Small intestine (tissue), 7 donors: ENCODE measurements around the gene GPD1L. TPM values are rescaled to one million over a fixed set of nuclear protein-coding genes. Genes with fewer than 3 reads are reported as not detected.

Experiments
- DNase-seq, 2 donors: peaks; one replicate each; pipeline versions ENCODE4 v3.0.0 to v3.0.0-alpha.2; 2013
- FAIRE-seq: peaks from 2 replicates; lab custom pipeline; 2012; peaks lifted over from hg19 to GRCh38; lab: Jason Lieb, UNC
- H3K27ac ChIP-seq, 3 donors: one replicate each; pipeline ENCODE4 v1.5.1; 2013; ENCODE audit warnings: low read length in 2 of 3, mild to moderate bottlenecking in 2 of 3, control low read depth in 1 of 3, inconsistent platforms in 1 of 3, low read depth in 1 of 3, moderate library complexity in 1 of 3
- H3K27me3 ChIP-seq, 3 donors: one replicate each; pipeline ENCODE4 v1.6.1; 2013; ENCODE audit warnings: low read length in 3 of 3, inconsistent platforms in 1 of 3; ENCODE audit not compliant: control insufficient read depth in 3 of 3, insufficient read depth in 3 of 3
- H3K36me3 ChIP-seq, 3 donors: one replicate each; pipeline ENCODE4 v1.6.1; 2013; ENCODE audit warnings: low read length in 3 of 3, inconsistent platforms in 1 of 3, low read depth in 1 of 3, mild to moderate bottlenecking in 1 of 3, moderate library complexity in 1 of 3; ENCODE audit not compliant: control insufficient read depth in 3 of 3, insufficient read depth in 2 of 3
- H3K4me1 ChIP-seq, 3 donors: one replicate each; pipeline ENCODE4 v1.6.1; 2013; ENCODE audit warnings: low read length in 2 of 3, inconsistent platforms in 1 of 3, low read depth in 1 of 3, mild to moderate bottlenecking in 1 of 3, moderate library complexity in 1 of 3; ENCODE audit not compliant: control insufficient read depth in 3 of 3, insufficient read depth in 2 of 3
- H3K4me3 ChIP-seq, 3 donors: one replicate each; pipeline ENCODE4 v1.5.1; 2013; ENCODE audit warnings: low read length in 3 of 3, control low read depth in 1 of 3, inconsistent platforms in 1 of 3, low read depth in 1 of 3, mild to moderate bottlenecking in 1 of 3, moderate library complexity in 1 of 3
- H3K9me3 ChIP-seq, 2 donors: one replicate each; pipeline ENCODE4 v1.6.1; 2013; ENCODE audit warnings: low read depth in 1 of 2, low read length in 1 of 2; ENCODE audit not compliant: control insufficient read depth in 2 of 2, insufficient read depth in 1 of 2
- WGBS, 3 donors: extraction: QIAGEN DNeasy Blood & Tissue Kit; methylation state at CpG; one replicate each; pipeline ENCODE4 v1.1.7; 2013; 5-methylcytosine and 5-hydroxymethylcytosine counted together
- polyA plus RNA-seq, 4 donors: library from polyadenylated mRNA; stranded (reverse) in 3 of 4; unstranded in 1 of 4; fragments of 200-250 nt in 3 of 4; fragments of 120-200 nt in 1 of 4; gene quantifications; one replicate each; pipeline versions ENCODE4 v1.2.1 to v1.2.3, GENCODE V29; 2013
- donor health status: healthy with polysubstance abuse.
- donor health status: control.
- donor health status: control.
- donor health status: Bipolar disorder and iron deficiency.
- donor health status: healthy.

GPD1L gene
- polyA plus RNA-seq, 4 donors = 15.0 to 58.1 (median 27.3) TPM

DNA sequence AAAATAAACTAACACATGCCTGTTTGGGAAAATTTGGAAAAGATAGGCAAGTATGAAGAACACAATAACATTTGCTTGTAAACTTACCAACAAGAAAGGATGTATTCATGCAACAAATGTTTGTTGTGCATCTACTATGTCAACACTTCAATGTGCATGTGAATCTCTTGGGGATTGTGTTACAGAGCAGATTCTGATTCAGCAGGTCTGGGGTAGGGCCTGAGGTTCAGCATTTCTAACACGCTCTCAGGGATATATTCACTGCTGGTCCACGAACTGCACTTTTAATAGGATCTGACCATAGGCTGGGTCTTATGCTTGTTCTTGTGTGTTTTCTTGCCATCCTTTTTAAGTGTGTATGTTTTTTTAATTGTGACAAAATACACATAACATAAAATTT is 11.8 kb downstream of the GPD1L start:
- H3K27me3 ChIP-seq = no peaks in the 10 kb centered on the region
- H3K9me3 ChIP-seq = no peaks in the 10 kb centered on the region
- H3K4me1 ChIP-seq = peaks cover 2 to 7% (median 5%) of the 10 kb centered on the region in 3 donors
- H3K27ac ChIP-seq = no peak overlapping the region
- no peak for DNase-seq
- no peak overlapping the region for H3K4me3 ChIP-seq
- no peaks in the 10 kb centered on the region for H3K36me3 ChIP-seq
- 96 to 97% (median 96%) methylated on average over 2 of the region's 2 CpGs for WGBS, 3 donors
- no peak for FAIRE-seq

DNA sequence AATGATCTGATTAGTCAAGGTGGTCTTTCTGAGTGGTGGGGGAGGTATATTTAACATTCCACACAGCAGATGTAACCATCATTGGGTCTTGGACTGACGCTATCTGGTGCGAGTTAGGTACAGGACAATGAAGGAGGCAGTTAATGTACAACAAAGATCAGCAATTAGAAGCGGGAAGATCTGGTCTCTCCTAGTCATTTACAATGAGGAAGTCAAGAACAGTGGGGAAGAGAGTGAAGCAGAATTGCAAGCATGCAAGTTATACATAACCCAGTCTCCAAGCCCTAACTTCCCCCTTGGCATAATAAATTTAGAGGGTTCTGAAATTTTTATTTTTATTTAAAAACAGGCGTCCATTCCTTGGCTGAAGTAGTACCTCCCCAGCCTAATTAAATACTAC is 14.1 kb downstream of the GPD1L start:
- FAIRE-seq (no peak), DNase-seq (peak; percentile 62 to 70)
- no peak overlapping the region for H3K27ac ChIP-seq
- H3K27me3 ChIP-seq = no peaks in the 10 kb centered on the region
- H3K4me3 ChIP-seq = no peak overlapping the region
- WGBS, 3 donors = 23 to 56% (median 38%) methylated on average over 4 of the region's 4 CpGs
- H3K4me1 ChIP-seq = peaks cover 2 to 7% (median 5%) of the 10 kb centered on the region in 3 donors
- H3K9me3 ChIP-seq = no peaks in the 10 kb centered on the region
- no peaks in the 10 kb centered on the region for H3K36me3 ChIP-seq

DNA sequence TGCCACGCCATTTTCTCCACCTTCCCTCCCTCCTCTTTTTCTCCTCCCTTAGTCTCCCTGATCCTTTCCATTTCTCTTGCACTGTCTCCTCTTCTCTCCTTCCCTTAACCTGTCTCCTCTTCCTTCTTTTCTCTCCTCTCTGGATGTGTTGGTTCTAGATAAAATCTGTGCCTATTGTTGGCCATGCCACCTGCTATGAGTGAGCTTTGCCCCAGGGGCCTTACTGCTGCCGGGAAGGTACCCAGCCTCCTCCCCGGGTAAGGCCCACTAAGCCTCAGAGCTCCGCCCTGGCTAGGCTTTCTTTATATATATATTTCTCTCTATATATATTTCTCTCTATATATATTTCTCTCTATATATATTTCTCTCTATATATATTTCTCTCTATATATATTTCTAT is 14.7 kb downstream of the GPD1L start:
- Histone ChIP-seq H3K9me3 (no peaks in the 10 kb centered on the region), H3K4me1 (peaks cover 2 to 7% (median 5%) of the 10 kb centered on the region in 3 donors), H3K27ac (peak overlapping the region in 1 of 3 donors; percentile 68), H3K27me3 (no peaks in the 10 kb centered on the region), H3K36me3 (no peaks in the 10 kb centered on the region), H3K4me3 (no peak overlapping the region)
- 39 to 69% (median 44%) methylated on average over 4 of the region's 4 CpGs for WGBS, 3 donors
- FAIRE-seq (no peak), DNase-seq (peak in 1 of 2 donors; percentile 29)

DNA sequence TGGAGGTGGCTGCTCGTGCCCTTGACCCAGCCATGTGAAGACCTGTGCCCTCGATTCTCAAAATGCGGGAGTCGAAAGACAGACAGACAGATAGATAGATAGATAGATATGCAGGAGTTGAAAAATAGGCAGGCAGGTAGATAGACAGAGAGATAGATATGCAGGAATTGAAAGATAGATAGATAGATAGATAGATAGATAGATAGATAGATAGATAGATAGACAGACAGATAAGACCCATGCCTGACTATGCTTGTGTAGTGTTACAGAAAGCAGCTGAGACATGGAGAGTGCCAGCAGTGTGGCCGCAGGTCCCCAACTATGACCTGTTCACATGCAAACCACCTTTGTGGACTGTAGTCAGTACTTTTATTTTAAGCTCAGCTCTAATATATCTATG is 17.2 kb downstream of the GPD1L start:
- no peak for DNase-seq
- no peak overlapping the region for H3K4me3 ChIP-seq
- no peak overlapping the region for H3K27ac ChIP-seq
- no peak for FAIRE-seq
- H3K4me1 ChIP-seq = peaks cover 2 to 7% (median 5%) of the 10 kb centered on the region in 3 donors
- 96 to 98% (median 97%) methylated on average over 5 of the region's 5 CpGs for WGBS, 3 donors
- H3K36me3 ChIP-seq = no peaks in the 10 kb centered on the region
- no peaks in the 10 kb centered on the region for H3K9me3 ChIP-seq
- H3K27me3 ChIP-seq = no peaks in the 10 kb centered on the region

DNA sequence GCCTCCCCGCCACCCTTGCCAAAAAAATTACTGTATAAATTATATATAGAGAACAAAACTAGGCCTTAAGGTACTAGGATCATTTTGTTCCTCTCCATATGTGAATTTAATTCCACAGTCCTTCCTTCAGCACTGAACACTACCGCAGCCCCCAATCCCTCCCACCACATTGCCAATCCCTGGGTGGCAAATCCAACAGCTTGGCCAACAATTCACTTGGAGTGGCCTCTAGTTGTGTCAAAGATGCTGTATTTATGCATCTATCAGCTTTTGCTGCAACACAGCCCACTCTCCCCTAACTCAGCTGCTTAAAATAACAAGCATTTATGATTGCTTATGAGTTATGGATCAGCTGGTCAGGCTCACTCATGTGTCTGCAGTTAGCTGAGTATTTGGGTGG is 18.6 kb downstream of the GPD1L start:
- no peak for DNase-seq
- no peak for FAIRE-seq
- WGBS, 3 donors = 95 to 100% (median 97%) methylated on average over 2 of the region's 2 CpGs
- Histone ChIP-seq H3K4me3 (no peak overlapping the region), H3K27ac (no peak overlapping the region), H3K27me3 (no peaks in the 10 kb centered on the region), H3K4me1 (peaks cover 2 to 7% (median 5%) of the 10 kb centered on the region in 3 donors), H3K9me3 (no peaks in the 10 kb centered on the region), H3K36me3 (no peaks in the 10 kb centered on the region)

DNA sequence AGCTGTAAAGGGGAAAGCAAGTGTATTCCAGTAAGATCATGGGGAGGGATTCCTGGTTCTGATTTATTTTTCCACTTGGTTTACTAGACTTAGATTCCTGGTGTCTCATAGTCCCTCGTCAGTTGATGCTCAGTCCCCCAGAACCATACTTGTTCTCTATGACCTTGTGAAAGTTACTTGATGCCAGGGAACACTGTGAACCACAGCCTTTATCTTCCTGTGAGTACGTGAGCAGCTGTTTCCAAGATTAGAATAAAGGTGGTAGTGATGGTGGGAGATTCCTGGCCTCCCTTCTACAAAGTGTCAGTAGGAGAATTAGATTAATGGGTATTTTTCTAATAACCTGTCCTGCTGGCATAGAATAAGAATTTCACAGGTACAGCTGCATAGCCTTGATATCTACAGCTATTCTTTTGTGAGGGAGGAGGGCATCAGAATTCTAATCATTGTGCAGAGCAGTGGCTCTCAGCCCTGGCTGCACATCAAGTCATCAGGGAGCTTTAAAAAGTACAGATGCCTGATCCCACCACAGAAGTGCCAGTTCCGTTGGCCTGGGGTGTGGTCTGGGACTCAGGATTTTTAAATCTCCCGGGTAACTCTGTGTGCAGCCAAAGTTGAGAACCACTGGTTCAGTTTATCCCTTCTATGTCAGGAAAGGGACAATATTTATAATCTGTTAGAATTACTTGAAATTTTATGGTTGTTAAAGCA is 20.0 kb downstream of the GPD1L start:
- no peaks in the 10 kb centered on the region for H3K9me3 ChIP-seq
- FAIRE-seq = no peak
- DNase-seq = no peak
- peaks cover 0 to 4% (median 3%) of the 10 kb centered on the region in 3 donors for H3K36me3 ChIP-seq
- H3K27ac ChIP-seq = no peak overlapping the region
- H3K27me3 ChIP-seq = no peaks in the 10 kb centered on the region
- H3K4me1 ChIP-seq = no peaks in the 10 kb centered on the region
- H3K4me3 ChIP-seq = no peak overlapping the region
- 77 to 82% (median 80%) methylated on average over 4 of the region's 4 CpGs for WGBS, 3 donors

DNA sequence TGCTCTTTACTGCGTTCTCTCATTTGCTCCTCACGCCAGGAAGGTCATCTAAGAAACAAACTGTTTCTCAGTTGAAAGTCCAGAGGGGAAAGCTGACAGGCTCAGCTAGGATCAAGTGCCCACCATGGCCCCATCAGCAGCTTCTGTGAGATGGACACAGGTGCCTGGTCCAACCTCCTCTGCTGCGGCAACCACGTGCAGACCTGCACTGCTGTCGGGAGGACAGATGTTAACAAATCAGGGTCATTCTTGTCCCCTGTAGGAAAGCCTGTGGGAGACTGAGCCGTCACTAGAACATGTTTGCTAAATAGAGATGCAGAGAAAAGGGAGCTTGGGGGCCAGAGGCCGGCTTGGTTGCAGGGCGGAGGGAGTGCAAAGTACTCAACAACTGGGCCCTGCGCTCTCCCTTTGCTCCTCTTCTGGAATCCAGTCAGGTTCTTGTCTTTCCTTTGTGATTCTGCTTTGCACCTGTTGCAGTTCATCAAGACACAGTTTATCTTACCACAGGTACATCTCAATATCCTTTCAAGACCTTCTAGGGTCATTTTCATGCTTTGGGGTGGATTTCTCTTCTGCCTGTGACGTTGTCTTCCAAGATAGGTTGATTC is 20.9 kb downstream of the GPD1L start:
- DNase-seq (no peak), FAIRE-seq (no peak)
- Histone ChIP-seq H3K9me3 (no peaks in the 10 kb centered on the region), H3K27me3 (no peaks in the 10 kb centered on the region), H3K27ac (no peak overlapping the region), H3K36me3 (peaks cover 0 to 4% (median 3%) of the 10 kb centered on the region in 3 donors), H3K4me3 (no peak overlapping the region), H3K4me1 (no peaks in the 10 kb centered on the region)
- WGBS, 3 donors = 91 to 96% (median 94%) methylated on average over 10 of the region's 10 CpGs

DNA sequence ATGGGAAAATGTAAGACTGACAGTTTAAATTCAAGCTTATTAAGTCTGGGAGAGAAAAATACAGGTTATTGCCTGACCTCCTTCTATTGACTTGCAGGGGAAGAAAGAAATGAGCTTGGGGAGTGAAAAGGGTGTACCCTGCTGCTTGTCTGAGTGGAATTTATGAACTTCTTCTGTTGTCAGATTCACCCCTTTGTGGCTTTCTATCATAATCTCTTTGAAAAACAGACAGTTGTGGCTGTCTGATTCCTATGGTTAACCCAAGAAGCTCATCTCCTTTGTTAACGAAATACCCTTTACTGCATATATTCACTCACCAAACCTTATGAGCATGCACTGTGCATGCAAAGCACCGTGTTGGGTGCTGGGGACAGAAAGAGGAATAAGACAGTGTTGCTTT is 22.5 kb downstream of the GPD1L start:
- no peaks in the 10 kb centered on the region for H3K27me3 ChIP-seq
- no peak for FAIRE-seq
- WGBS, 3 donors = 81 to 91% (median 84%) methylated on average over 2 of the region's 2 CpGs

More for the DNA sequence above, 22.5 kb downstream of the GPD1L start:
- Histone ChIP-seq H3K4me3 (no peak overlapping the region), H3K9me3 (no peaks in the 10 kb centered on the region), H3K36me3 (peaks cover 0 to 11% (median 4%) of the 10 kb centered on the region in 3 donors), H3K4me1 (no peaks in the 10 kb centered on the region), H3K27ac (no peak overlapping the region)
- DNase-seq = no peak
